Fibroblast of skin of right biceps (primary cell): ENCODE results near the gene TEF.
"Not testable (repeated sequence)": the region's sequence is repeated elsewhere in the genome, so short reads cannot be mapped to it uniquely, and the experiment has no call there.

Source experiments
- DNase-seq: peaks from one replicate; pipeline ENCODE4 v3.0.0-alpha.2; 2013

Gene TEF

GRCh38 chr22:41431656-41432055 lies 49.9 kb downstream of the TEF start:
- DNase-seq, result no peak

- DNase-seq, result not testable (repeated sequence)
Observed at GRCh38 chr22:41433480-41433879, 51.7 kb downstream of the TEF start.

- DNase-seq, result not testable (repeated sequence)
Observed at GRCh38 chr22:41434361-41435003, 52.7 kb downstream of the TEF start.

- DNase-seq, result no peak
Observed at GRCh38 chr22:41435560-41435959, 53.8 kb downstream of the TEF start.

GRCh38 chr22:41436322-41437113 lies 54.8 kb downstream of the TEF start:
- no peak for DNase-seq

- no peak for DNase-seq
Observed at GRCh38 chr22:41437198-41437597, 55.5 kb downstream of the TEF start.

GRCh38 chr22:41440511-41440910 lies 58.8 kb downstream of the TEF start:
- not testable (repeated sequence) for DNase-seq

- no peak for DNase-seq
Observed at GRCh38 chr22:41442240-41442792, 60.6 kb downstream of the TEF start.

GRCh38 chr22:41444360-41445128 lies 62.8 kb downstream of the TEF start:
- DNase-seq, result peak; percentile 97

- DNase-seq, result no peak
Observed at GRCh38 chr22:41445129-41446056, 63.7 kb downstream of the TEF start.

GRCh38 chr22:41446057-41446501 lies 64.3 kb downstream of the TEF start:
- no peak for DNase-seq

- DNase-seq, result peak; percentile 97
Observed at GRCh38 chr22:41446639-41447434, 65.1 kb downstream of the TEF start, which contains the start of gene TOB2. Gene TOB2, minus strand, starts transcription at chr22:41446801. Its CDS starts 9,456 bp downstream, at chr22:41437345.

- peak; percentile 62 for DNase-seq
Observed at GRCh38 chr22:41447435-41448188, 65.9 kb downstream of the TEF start.

GRCh38 chr22:41448189-41448808 lies 66.6 kb downstream of the TEF start:
- peak; percentile 99 for DNase-seq
